ENCODE data around the gene FRK.

DNA sequence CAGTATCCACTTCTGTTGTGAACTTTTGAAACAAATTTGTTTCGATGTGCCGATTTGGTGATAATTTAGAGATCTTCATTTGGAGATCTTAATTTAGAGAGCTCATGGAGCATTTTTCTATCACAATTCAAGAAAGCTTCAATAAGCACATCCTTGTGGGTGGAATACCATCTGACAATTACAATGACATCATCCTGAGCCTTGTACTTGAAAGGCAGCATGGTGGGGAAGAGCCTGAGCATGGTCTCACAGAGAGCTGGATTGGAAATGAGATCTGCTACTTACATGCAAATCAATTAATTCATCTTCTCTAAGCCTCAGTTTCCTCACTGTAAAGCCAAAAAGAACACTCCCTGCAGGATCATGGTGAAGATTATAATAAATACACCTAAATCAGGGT lies 75.9 kb downstream of the FRK start:
- TF ChIP-seq POLR2A (IDR thresholded peaks at IDR 0.05): no peak
- TF ChIP-seq, protein P1, sequence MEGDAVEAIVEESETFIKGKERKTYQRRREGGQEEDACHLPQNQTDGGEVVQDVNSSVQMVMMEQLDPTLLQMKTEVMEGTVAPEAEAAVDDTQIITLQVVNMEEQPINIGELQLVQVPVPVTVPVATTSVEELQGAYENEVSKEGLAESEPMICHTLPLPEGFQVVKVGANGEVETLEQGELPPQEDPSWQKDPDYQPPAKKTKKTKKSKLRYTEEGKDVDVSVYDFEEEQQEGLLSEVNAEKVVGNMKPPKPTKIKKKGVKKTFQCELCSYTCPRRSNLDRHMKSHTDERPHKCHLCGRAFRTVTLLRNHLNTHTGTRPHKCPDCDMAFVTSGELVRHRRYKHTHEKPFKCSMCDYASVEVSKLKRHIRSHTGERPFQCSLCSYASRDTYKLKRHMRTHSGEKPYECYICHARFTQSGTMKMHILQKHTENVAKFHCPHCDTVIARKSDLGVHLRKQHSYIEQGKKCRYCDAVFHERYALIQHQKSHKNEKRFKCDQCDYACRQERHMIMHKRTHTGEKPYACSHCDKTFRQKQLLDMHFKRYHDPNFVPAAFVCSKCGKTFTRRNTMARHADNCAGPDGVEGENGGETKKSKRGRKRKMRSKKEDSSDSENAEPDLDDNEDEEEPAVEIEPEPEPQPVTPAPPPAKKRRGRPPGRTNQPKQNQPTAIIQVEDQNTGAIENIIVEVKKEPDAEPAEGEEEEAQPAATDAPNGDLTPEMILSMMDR (IDR thresholded peaks at IDR 0.05): no peak

Measured in Peyer's patch (tissue), 4 donors.